Nephron progenitor cell (in vitro differentiated cells): ENCODE results near the gene PLCB4.

Experiments used
- DNase-seq: peaks from one replicate; pipeline ENCODE4 v3.0.0; 2021
- H3K27ac Mint-ChIP-seq: 2 replicates; pipeline ENCODE4 v1.8.0; 2021; ENCODE audit warnings: mild to moderate bottlenecking, moderate library complexity, mixed read lengths
- H3K27me3 Mint-ChIP-seq: 2 replicates; pipeline ENCODE4 v1.8.0; 2021; ENCODE audit warnings: mild to moderate bottlenecking, low read depth, mixed read lengths; ENCODE audit not compliant: poor library complexity
- H3K36me3 Mint-ChIP-seq: 2 replicates; pipeline ENCODE4 v1.8.0; 2021; ENCODE audit warnings: low read depth, mixed read lengths
- H3K4me1 Mint-ChIP-seq: 2 replicates; pipeline ENCODE4 v1.8.0; 2021; ENCODE audit warnings: mixed read lengths
- H3K4me3 Mint-ChIP-seq: 2 replicates; pipeline ENCODE4 v1.8.0; 2021; ENCODE audit warnings: mild to moderate bottlenecking, moderate library complexity, mixed read lengths
- H3K9me3 Mint-ChIP-seq: 2 replicates; pipeline ENCODE4 v1.8.0; 2021; ENCODE audit warnings: mild to moderate bottlenecking, moderate library complexity, mixed read lengths
- TF ChIP-seq, protein P1 (sequence below): fragments of 200-600 bp; sonication (generic); IDR thresholded peaks from 2 replicates; pipeline ENCODE4 v1.5.0; 2021; ENCODE audit warnings: antibody characterized with exemption

Gene PLCB4

DNA sequence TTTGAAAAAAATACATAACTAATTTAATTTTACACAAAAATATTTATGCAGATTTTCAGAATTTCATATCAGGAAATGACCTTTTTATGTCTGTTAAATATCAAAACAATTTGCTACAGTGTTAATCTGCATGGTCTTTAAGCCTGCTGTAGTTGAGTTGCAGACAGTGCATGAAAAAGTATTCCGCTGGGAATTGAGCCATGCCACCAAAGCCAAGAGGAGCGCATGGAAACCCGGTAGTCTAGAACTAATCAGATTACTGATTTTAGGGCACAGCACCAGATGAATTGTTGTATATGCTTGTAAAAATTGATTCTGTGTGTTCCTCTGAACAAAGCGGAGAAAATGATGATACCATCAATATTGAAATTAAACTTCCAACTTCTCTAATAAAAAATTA, 411.2 kb downstream of the PLCB4 start:
- TF ChIP-seq, protein P1, sequence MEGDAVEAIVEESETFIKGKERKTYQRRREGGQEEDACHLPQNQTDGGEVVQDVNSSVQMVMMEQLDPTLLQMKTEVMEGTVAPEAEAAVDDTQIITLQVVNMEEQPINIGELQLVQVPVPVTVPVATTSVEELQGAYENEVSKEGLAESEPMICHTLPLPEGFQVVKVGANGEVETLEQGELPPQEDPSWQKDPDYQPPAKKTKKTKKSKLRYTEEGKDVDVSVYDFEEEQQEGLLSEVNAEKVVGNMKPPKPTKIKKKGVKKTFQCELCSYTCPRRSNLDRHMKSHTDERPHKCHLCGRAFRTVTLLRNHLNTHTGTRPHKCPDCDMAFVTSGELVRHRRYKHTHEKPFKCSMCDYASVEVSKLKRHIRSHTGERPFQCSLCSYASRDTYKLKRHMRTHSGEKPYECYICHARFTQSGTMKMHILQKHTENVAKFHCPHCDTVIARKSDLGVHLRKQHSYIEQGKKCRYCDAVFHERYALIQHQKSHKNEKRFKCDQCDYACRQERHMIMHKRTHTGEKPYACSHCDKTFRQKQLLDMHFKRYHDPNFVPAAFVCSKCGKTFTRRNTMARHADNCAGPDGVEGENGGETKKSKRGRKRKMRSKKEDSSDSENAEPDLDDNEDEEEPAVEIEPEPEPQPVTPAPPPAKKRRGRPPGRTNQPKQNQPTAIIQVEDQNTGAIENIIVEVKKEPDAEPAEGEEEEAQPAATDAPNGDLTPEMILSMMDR, result no peak
- no peak overlapping the region for H3K4me3 Mint-ChIP-seq
- no peak for DNase-seq
- H3K27me3 Mint-ChIP-seq, result no peaks in the 10 kb centered on the region
- H3K9me3 Mint-ChIP-seq, result no peaks in the 10 kb centered on the region
- H3K4me1 Mint-ChIP-seq, result peaks cover 5% of the 10 kb centered on the region
- peaks cover 30% of the 10 kb centered on the region for H3K36me3 Mint-ChIP-seq
- H3K27ac Mint-ChIP-seq, result no peak overlapping the region

DNA sequence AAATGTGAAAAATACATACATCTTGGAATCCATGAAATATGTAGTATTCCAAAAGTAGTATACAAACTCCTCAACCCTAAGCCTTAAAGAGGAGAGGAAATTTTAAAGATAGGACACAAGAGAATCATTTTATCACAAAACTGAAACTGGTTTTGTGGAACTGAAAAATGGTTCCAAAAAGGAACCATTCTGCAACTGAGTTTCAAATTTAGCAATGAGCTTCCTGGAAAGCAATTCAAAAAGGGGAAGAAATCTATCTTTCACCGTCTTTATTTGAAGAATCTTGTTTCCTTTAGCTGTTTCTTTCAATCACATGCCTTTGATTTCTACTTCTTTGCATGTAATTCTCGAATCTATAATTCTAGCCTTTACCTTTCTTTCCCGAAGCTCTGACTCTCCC, 413.3 kb downstream of the PLCB4 start:
- DNase-seq, result no peak
- no peak overlapping the region for H3K27ac Mint-ChIP-seq
- no peaks in the 10 kb centered on the region for H3K27me3 Mint-ChIP-seq
- no peaks in the 10 kb centered on the region for H3K9me3 Mint-ChIP-seq
- H3K4me1 Mint-ChIP-seq, result peaks cover 14% of the 10 kb centered on the region
- peaks cover 11% of the 10 kb centered on the region for H3K36me3 Mint-ChIP-seq
- TF ChIP-seq, protein P1, result no peak
- H3K4me3 Mint-ChIP-seq, result no peak overlapping the region

GRCh38 chr20:9483131-9483530, 414.2 kb downstream of the PLCB4 start:
- DNase-seq, result no peak
- peaks cover 2% of the 10 kb centered on the region for H3K36me3 Mint-ChIP-seq
- H3K4me3 Mint-ChIP-seq, result no peak overlapping the region
- H3K4me1 Mint-ChIP-seq, result peaks cover 14% of the 10 kb centered on the region
- H3K27me3 Mint-ChIP-seq, result no peaks in the 10 kb centered on the region
- no peak overlapping the region for H3K27ac Mint-ChIP-seq
- H3K9me3 Mint-ChIP-seq, result no peaks in the 10 kb centered on the region
- TF ChIP-seq, protein P1, result no peak

- Mint-ChIP-seq H3K36me3 (no peaks in the 10 kb centered on the region), H3K4me3 (no peak overlapping the region), H3K27ac (peak overlapping the region; percentile 6), H3K9me3 (no peaks in the 10 kb centered on the region), H3K27me3 (peaks cover 2% of the 10 kb centered on the region), H3K4me1 (peaks cover 10% of the 10 kb centered on the region)
- no peak for DNase-seq
- TF ChIP-seq, protein P1, result no peak
These were observed 416.9 kb downstream of the PLCB4 start for GRCh38 chr20:9485614-9486340.

GRCh38 chr20:9487231-9487630, 418.3 kb downstream of the PLCB4 start:
- Mint-ChIP-seq H3K9me3 (no peaks in the 10 kb centered on the region), H3K4me3 (no peak overlapping the region), H3K36me3 (no peaks in the 10 kb centered on the region), H3K27ac (no peak overlapping the region), H3K27me3 (peaks cover 2% of the 10 kb centered on the region), H3K4me1 (peaks cover 10% of the 10 kb centered on the region)
- no peak for DNase-seq
- TF ChIP-seq, protein P1, result no peak

GRCh38 chr20:9488063-9488462, 419.2 kb downstream of the PLCB4 start:
- H3K4me3 Mint-ChIP-seq, result no peak overlapping the region
- H3K9me3 Mint-ChIP-seq, result no peaks in the 10 kb centered on the region
- TF ChIP-seq, protein P1, result no peak
- peaks cover 2% of the 10 kb centered on the region for H3K27me3 Mint-ChIP-seq
- DNase-seq, result no peak
- peaks cover 10% of the 10 kb centered on the region for H3K4me1 Mint-ChIP-seq
- no peak overlapping the region for H3K27ac Mint-ChIP-seq
- no peaks in the 10 kb centered on the region for H3K36me3 Mint-ChIP-seq
